HG03135 (cell line): ENCODE data around the gene MCCD1.
A peak's percentile ranks its signal among the peaks of the same experiment; 100 is the strongest.
"Not testable (repeated sequence)": the region's sequence is repeated elsewhere in the genome, so short reads cannot be mapped to it uniquely, and the experiment has no call there.

ENCODE experiments used
- ATAC-seq: cut with Tn5 transposase; IDR thresholded peaks from one replicate; pipeline ENCODE4 v1.9.1; 2021; ENCODE audit warnings: mild to moderate bottlenecking, moderate library complexity; ENCODE audit not compliant: unreplicated experiment

The MCCD1 gene

GRCh38 chr6:31541658-31542521 is 13.1 kb downstream of the MCCD1 start, which contains the start of gene DDX39B:
Gene DDX39B (minus strand): TSS chr6:31542003. CDS start chr6:31540532, 1,471 bp downstream.
- peak; percentile 63 for ATAC-seq

- ATAC-seq: no peak
Measured at GRCh38 chr6:31543639-31544038, 14.9 kb downstream of the MCCD1 start.

GRCh38 chr6:31544676-31545075 is 15.9 kb downstream of the MCCD1 start:
- no peak for ATAC-seq

GRCh38 chr6:31545291-31545690 is 16.5 kb downstream of the MCCD1 start:
- no peak for ATAC-seq

- ATAC-seq: peak; percentile 46
Measured at GRCh38 chr6:31546339-31546957, 17.7 kb downstream of the MCCD1 start, which contains the start of gene ATP6V1G2. Gene ATP6V1G2 (minus strand): TSS chr6:31546608. CDS start chr6:31546559, 49 bp downstream.

- ATAC-seq: peak; percentile 53
Measured at GRCh38 chr6:31546958-31547726, 18.4 kb downstream of the MCCD1 start, which contains the start of gene NFKBIL1. Gene NFKBIL1 (plus strand): TSS chr6:31547608. CDS start chr6:31547695, 87 bp downstream.

GRCh38 chr6:31547727-31548543 is 19.2 kb downstream of the MCCD1 start:
- ATAC-seq: no peak

- no peak for ATAC-seq
Measured at GRCh38 chr6:31548544-31548873, 19.7 kb downstream of the MCCD1 start.

- not testable (repeated sequence) for ATAC-seq
Measured at GRCh38 chr6:31551371-31551770, 22.6 kb downstream of the MCCD1 start.

GRCh38 chr6:31556307-31556706 is 27.5 kb downstream of the MCCD1 start:
- ATAC-seq: no peak

- ATAC-seq: no peak
Measured at GRCh38 chr6:31557443-31558317, 28.9 kb downstream of the MCCD1 start.

GRCh38 chr6:31558318-31558625 is 29.5 kb downstream of the MCCD1 start:
- no peak for ATAC-seq

- no peak for ATAC-seq
Measured at GRCh38 chr6:31558631-31559500, 30.1 kb downstream of the MCCD1 start.

- ATAC-seq: no peak
Measured at GRCh38 chr6:31559606-31559957, 30.8 kb downstream of the MCCD1 start.

GRCh38 chr6:31559958-31560696 is 31.4 kb downstream of the MCCD1 start:
- ATAC-seq: peak; percentile 71

GRCh38 chr6:31560697-31561058 is 31.9 kb downstream of the MCCD1 start:
- no peak for ATAC-seq

- no peak for ATAC-seq
Measured at GRCh38 chr6:31567531-31568370, 39.0 kb downstream of the MCCD1 start.
